Measurements from ENCODE around the gene KRT36. TPM values are rescaled to one million over a fixed set of nuclear protein-coding genes. Genes with fewer than 3 reads are reported as not detected.

The KRT36 gene
- total RNA-seq, 4 donors from 2014 or later = not detected

DNA sequence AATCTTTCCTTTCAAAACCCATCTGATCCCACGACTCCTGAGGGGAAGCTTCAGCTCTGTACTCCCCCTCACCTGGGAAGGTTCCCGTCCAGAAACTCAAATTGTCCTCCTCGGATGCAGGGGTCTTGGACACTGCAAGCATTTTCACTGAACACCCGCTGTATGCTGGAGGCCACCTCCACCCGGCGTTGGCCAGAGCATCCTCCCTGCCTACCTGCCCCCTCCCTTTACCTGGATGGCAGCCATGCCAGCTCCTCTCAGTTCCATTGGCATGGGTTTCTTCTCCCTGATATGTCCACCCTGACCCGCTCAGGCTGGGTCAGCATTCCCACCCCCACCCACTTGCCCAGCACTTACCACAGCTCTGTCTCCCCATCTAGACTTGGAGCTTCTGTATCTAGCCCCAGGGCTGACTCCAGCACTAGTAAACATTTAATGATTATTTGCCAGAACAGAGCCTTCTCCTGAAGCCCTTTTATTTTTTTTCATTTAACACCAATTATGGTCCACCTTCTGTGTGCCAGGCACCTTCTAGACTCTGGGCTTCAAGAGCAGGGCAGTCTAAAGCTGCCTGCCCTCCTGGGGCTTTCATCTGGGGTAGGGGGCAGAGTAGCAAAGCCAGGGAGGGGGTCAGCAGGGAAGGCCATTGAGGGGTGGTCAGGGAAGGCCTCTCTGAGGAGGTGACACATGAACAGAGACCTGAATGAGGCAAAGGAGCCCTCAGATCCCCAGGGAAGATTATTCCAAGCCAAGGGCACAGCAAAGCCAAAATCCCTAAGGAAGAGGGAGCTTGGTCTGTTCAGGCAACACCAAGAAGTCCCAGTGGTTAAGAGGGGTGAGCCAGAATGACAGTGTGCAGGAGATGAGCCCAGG, 47.3 kb upstream of the KRT36 start:
- Histone ChIP-seq H3K27ac (no peak overlapping the region), H3K4me1 (no peaks in the 10 kb centered on the region), H3K9me3 (no peaks in the 10 kb centered on the region), H3K4me3 (no peak overlapping the region), H3K27me3 (no peaks in the 10 kb centered on the region), H3K36me3 (no peaks in the 10 kb centered on the region)
- intact Hi-C loops (cut with DNase I; ENCODE audit: low total_unique reads) = no loop called here
- TF ChIP-seq, protein P1, sequence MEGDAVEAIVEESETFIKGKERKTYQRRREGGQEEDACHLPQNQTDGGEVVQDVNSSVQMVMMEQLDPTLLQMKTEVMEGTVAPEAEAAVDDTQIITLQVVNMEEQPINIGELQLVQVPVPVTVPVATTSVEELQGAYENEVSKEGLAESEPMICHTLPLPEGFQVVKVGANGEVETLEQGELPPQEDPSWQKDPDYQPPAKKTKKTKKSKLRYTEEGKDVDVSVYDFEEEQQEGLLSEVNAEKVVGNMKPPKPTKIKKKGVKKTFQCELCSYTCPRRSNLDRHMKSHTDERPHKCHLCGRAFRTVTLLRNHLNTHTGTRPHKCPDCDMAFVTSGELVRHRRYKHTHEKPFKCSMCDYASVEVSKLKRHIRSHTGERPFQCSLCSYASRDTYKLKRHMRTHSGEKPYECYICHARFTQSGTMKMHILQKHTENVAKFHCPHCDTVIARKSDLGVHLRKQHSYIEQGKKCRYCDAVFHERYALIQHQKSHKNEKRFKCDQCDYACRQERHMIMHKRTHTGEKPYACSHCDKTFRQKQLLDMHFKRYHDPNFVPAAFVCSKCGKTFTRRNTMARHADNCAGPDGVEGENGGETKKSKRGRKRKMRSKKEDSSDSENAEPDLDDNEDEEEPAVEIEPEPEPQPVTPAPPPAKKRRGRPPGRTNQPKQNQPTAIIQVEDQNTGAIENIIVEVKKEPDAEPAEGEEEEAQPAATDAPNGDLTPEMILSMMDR (IDR thresholded peaks at IDR 0.05) = no peak
- TF ChIP-seq POLR2A (IDR thresholded peaks at IDR 0.05) = no peak
- no peak for DNase-seq

DNA sequence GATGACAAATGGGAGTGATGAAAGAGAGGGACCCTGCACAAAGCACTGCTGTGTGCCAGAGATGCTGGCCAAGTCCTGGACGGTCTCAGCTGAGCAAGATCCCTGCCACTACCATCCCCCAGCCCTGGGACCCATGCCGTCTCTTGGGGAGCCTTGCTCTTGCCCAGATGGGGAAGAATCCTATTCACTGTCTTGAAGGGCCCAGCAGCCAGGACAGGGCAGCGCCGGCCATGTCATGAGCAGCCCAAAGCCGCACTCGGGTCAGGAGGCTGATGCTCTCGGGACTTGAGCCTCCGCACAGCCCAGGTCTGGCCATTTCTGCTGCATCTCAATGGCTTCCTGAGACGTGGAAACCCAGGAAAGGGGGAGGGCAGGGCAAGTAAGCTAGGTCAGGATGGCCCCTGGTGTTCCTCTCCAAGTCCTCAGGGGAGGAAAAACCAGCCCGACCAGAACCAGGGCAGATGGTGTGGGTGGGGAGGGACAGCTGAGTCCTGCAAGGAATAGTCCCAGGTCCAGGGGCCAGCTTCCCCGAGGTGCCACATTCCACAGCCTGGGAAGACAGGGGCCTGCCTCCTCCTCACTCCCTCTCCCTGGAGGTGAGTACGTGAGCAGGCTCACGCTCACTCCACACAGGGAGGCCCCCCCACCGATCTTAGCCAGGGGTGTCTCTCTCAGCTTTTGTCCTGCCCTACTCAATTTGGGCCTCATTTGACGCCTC, 46.2 kb upstream of the KRT36 start:
- Histone ChIP-seq H3K4me3 (no peak overlapping the region), H3K27me3 (no peaks in the 10 kb centered on the region), H3K4me1 (no peaks in the 10 kb centered on the region), H3K36me3 (no peaks in the 10 kb centered on the region), H3K9me3 (no peaks in the 10 kb centered on the region), H3K27ac (no peak overlapping the region)
- intact Hi-C loops (cut with DNase I; ENCODE audit: low total_unique reads) = no loop called here
- no peak for DNase-seq
- TF ChIP-seq, protein P1 (IDR thresholded peaks at IDR 0.05) = no peak
- no peak for TF ChIP-seq POLR2A (IDR thresholded peaks at IDR 0.05)

- no peak for TF ChIP-seq POLR2A (IDR thresholded peaks at IDR 0.05)
- TF ChIP-seq, protein P1 (IDR thresholded peaks at IDR 0.05) = no peak
- H3K4me1 ChIP-seq = no peaks in the 10 kb centered on the region
- no peak overlapping the region for H3K4me3 ChIP-seq
- H3K36me3 ChIP-seq = no peaks in the 10 kb centered on the region
- intact Hi-C loops (cut with DNase I; ENCODE audit: low total_unique reads) = no loop called here
- no peaks in the 10 kb centered on the region for H3K27me3 ChIP-seq
- H3K27ac ChIP-seq = no peak overlapping the region
- no peaks in the 10 kb centered on the region for H3K9me3 ChIP-seq
- DNase-seq = no peak
These were observed 45.3 kb upstream of the KRT36 start for GRCh38 chr17:41534899-41535546.

- no peak overlapping the region for H3K27ac ChIP-seq
These were observed 43.9 kb upstream of the KRT36 start for GRCh38 chr17:41533613-41534012.

More at GRCh38 chr17:41533613-41534012, 43.9 kb upstream of the KRT36 start:
- Histone ChIP-seq H3K9me3 (no peaks in the 10 kb centered on the region), H3K4me1 (no peaks in the 10 kb centered on the region), H3K36me3 (no peaks in the 10 kb centered on the region), H3K27me3 (no peaks in the 10 kb centered on the region), H3K4me3 (no peak overlapping the region)
- no peak for TF ChIP-seq POLR2A (IDR thresholded peaks at IDR 0.05)
- TF ChIP-seq, protein P1 (IDR thresholded peaks at IDR 0.05) = no peak
- intact Hi-C loops (cut with DNase I; ENCODE audit: low total_unique reads) = no loop called here
- no peak for DNase-seq

Data from uterus (tissue), 4 donors.